NCI-H1048 (cell line): ENCODE measurements around the gene CLK4.

Experiments
- DNase-seq: peaks from one replicate; lab custom pipeline; 2025; lab: John Stamatoyannopoulos, UW

The CLK4 gene

GRCh38 chr5:178626484-178627258 lies at the start of gene CLK4:
Gene CLK4, minus strand, starts transcription at chr5:178627050. Its CDS starts 3,634 bp downstream, at chr5:178623416.
- DNase-seq, result peak; percentile 79

- DNase-seq, result no peak
These were observed 49.1 kb upstream of the CLK4 start for GRCh38 chr5:178675922-178676321.

GRCh38 chr5:178674334-178674733 lies 47.5 kb upstream of the CLK4 start:
- DNase-seq, result no peak

- no peak for DNase-seq
These were observed 47.0 kb upstream of the CLK4 start for GRCh38 chr5:178673801-178674295.

- no peak for DNase-seq
These were observed 45.8 kb upstream of the CLK4 start for GRCh38 chr5:178672630-178673029.

GRCh38 chr5:178671602-178672144 lies 44.8 kb upstream of the CLK4 start:
- DNase-seq, result no peak

GRCh38 chr5:178670351-178670885 lies 43.6 kb upstream of the CLK4 start:
- no peak for DNase-seq

- no peak for DNase-seq
These were observed 41.7 kb upstream of the CLK4 start for GRCh38 chr5:178668579-178668978.

- no peak for DNase-seq
These were observed 40.8 kb upstream of the CLK4 start for GRCh38 chr5:178667688-178668087.

GRCh38 chr5:178667101-178667500 lies 40.3 kb upstream of the CLK4 start:
- DNase-seq, result no peak

GRCh38 chr5:178664141-178664540 lies 37.3 kb upstream of the CLK4 start:
- DNase-seq, result no peak

GRCh38 chr5:178662541-178662860 lies 35.7 kb upstream of the CLK4 start:
- DNase-seq, result no peak

GRCh38 chr5:178661836-178662540 lies 35.1 kb upstream of the CLK4 start:
- no peak for DNase-seq

GRCh38 chr5:178651046-178651810 lies 24.4 kb upstream of the CLK4 start:
- DNase-seq, result no peak

- DNase-seq, result no peak
These were observed 23.4 kb upstream of the CLK4 start for GRCh38 chr5:178650214-178650613.

GRCh38 chr5:178649580-178649979 lies 22.7 kb upstream of the CLK4 start:
- DNase-seq, result no peak

- DNase-seq, result no peak
These were observed 18.1 kb upstream of the CLK4 start for GRCh38 chr5:178644826-178645545.

- no peak for DNase-seq
These were observed 15.6 kb upstream of the CLK4 start for GRCh38 chr5:178642351-178642909.

GRCh38 chr5:178641711-178642110 lies 14.9 kb upstream of the CLK4 start:
- DNase-seq, result no peak

- no peak for DNase-seq
These were observed 13.6 kb upstream of the CLK4 start for GRCh38 chr5:178640331-178641045.
